Activated effector memory CD4-positive, alpha-beta T cell treated with anti-CD3 and anti-CD28 coated beads, Interleukin-2, amount 50 U/mL, for 16 hours (primary cell): ENCODE data around the gene CTSC.
"Not testable (repeated sequence)": the region's sequence is repeated elsewhere in the genome, so short reads cannot be mapped to it uniquely, and the experiment has no call there.

Source experiments
- DNase-seq: peaks from one replicate; pipeline ENCODE4 v3.0.0-alpha.2; 2020

Gene CTSC

GRCh38 chr11:88277349-88277915 lies 60.1 kb downstream of the CTSC start:
- no peak for DNase-seq

GRCh38 chr11:88275636-88276035 lies 61.9 kb downstream of the CTSC start:
- no peak for DNase-seq

GRCh38 chr11:88266919-88267318 lies 70.6 kb downstream of the CTSC start:
- DNase-seq: no peak

GRCh38 chr11:88266157-88266556 lies 71.4 kb downstream of the CTSC start:
- DNase-seq: no peak

GRCh38 chr11:88259431-88259830 lies 78.1 kb downstream of the CTSC start:
- no peak for DNase-seq

DNA sequence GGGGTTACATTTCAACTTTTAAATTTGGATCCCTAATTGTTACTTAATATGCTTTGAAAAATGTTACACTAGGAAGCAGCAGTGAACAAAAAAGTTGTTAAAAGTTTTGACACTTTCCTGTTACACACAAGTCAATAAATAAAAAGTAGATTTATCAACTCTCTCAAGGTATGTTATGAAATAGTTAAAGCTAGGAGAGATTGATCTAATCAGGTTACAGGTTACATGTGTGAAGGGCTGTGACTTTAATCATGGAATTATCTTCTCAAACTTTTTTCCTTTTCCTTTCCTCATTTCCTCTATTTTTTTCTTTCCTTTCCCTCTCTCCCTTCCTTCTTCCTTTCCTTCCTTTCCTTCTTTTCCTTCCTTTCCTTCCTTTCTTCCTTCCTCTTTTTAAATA lies 85.3 kb downstream of the CTSC start:
- no peak for DNase-seq

GRCh38 chr11:88250566-88251242 lies 86.8 kb downstream of the CTSC start:
- no peak for DNase-seq

- no peak for DNase-seq
Observed at GRCh38 chr11:88249706-88250105, 87.8 kb downstream of the CTSC start.

DNA sequence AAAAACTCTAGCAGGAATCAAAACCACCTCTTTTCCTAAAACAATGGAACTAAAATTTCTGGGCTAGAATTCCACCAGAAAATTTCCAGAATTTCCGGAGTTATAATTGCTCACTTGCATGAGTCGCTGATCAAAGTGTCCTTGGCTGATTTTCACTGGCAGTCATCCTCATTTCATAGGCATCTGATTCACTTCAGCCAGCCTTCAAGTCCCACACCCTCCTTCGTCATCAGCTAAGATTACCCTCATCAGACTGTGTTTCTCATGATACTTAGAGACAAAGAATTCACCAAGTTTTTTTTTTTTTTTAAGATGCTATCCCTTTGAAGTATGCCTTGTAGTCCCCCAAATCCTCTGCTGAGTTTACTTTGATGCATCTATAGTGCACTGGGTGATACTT lies 90.8 kb downstream of the CTSC start:
- DNase-seq: no peak

DNA sequence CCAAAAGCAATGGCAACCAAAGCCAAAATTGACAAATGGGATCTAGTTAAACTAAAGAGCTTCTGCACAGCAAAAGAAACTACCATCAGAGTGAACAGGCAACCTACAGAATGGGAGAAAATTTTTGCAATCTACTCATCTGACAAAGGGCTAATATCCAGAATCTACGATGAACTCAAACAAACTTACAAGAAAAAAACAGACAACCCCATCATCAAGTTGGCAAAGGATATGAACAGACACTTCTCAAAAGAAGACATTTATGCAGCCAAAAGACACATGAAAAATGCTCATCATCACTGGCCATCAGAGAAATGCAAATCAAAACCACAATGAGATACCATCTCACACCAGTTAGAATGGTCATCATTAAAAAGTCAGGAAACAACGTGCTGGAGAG lies 92.0 kb downstream of the CTSC start:
- not testable (repeated sequence) for DNase-seq
